Heart left ventricle (tissue), 13 donors: ENCODE results near the gene PPFIBP1.

Experiments
- POLR2A ChIP-seq, 2 donors: fragments of 450-650 bp; IDR thresholded peaks; one replicate each; pipeline ENCODE4 v1.6.1; 2017; ENCODE audit warnings: antibody characterized with exemption in 2 of 2, mild to moderate bottlenecking in 2 of 2, moderate library complexity in 2 of 2
- TF ChIP-seq, protein P1 (sequence below), 12 donors: fragments of 200-600 bp; sonication (generic) in 4 of 12; IDR thresholded peaks; one replicate each; pipeline versions ENCODE4 v1.5.0 to v1.8.0; 2018 to 2022; ENCODE audit warnings: antibody characterized with exemption in 12 of 12, mild to moderate bottlenecking in 5 of 12
- donor health status: ischemic (EF 13 %, LVEDD 7.1; RV severe dilation, severe dysfunction).
- donor health status: DM: no; HTN: yes; CAD: no.
- donor health status: DM: no; HTN: no; CAD: no.
- donor health status: ischemic (EF 25% LVEDD 6.9; RV normal size, moderate dysfunction).
- donor health status: ischemic (EF 25% LVEDD 5.7; RV mildly dilated, moderate dysfunction).
- donor health status: ischemic (EF 35%, LVEDD 5.7; RV mildly dilated, moderate dysfunction).
- donor health status: nonischemic (EF 11% LVEDD 7.7; RV severe dilation, severe dysfunction).
- donor health status: DM: yes; HTN: yes; CAD: no.
- donor health status: PGD.
- donor health status: ischemic (EF 29% LVEDD 5.4; RV normal size, mild dysfunction).
- donor health status: nonischemic (EF 23%, LVEDD 6.1; RV moderate dilation, normal function).

DNA sequence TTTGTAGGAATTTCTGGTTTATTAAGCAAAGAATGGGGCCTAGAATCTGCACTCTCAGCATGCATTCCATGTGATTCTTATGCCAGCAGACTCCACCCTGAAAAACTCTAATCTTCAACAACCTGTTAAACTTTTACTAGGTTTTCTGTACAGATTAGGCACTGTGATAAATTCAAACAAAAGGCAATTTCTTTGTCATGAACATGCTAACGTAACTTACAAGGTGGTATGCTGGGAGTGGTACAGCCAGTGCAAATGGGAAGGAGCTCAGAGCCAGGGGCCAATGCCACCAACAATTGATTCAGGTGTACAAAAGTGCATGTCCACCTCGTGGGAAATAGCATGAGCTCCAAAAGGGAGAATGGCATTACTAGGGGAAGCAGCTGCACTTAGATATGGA is 83.0 kb downstream of the PPFIBP1 start:
- TF ChIP-seq, protein P1, sequence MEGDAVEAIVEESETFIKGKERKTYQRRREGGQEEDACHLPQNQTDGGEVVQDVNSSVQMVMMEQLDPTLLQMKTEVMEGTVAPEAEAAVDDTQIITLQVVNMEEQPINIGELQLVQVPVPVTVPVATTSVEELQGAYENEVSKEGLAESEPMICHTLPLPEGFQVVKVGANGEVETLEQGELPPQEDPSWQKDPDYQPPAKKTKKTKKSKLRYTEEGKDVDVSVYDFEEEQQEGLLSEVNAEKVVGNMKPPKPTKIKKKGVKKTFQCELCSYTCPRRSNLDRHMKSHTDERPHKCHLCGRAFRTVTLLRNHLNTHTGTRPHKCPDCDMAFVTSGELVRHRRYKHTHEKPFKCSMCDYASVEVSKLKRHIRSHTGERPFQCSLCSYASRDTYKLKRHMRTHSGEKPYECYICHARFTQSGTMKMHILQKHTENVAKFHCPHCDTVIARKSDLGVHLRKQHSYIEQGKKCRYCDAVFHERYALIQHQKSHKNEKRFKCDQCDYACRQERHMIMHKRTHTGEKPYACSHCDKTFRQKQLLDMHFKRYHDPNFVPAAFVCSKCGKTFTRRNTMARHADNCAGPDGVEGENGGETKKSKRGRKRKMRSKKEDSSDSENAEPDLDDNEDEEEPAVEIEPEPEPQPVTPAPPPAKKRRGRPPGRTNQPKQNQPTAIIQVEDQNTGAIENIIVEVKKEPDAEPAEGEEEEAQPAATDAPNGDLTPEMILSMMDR (IDR thresholded peaks at IDR 0.05) = no peak
- no peak for TF ChIP-seq POLR2A (IDR thresholded peaks at IDR 0.05)
